GM18499 (cell line): ENCODE measurements around the gene ACOT11.

Experiments used
- ATAC-seq: cut with Tn5 transposase; IDR thresholded peaks from one replicate; pipeline ENCODE4 v1.9.1; 2021; ENCODE audit warnings: moderate number of reproducible peaks; ENCODE audit not compliant: insufficient read depth, unreplicated experiment

Gene ACOT11

GRCh38 chr1:54583871-54584270, 35.8 kb downstream of the ACOT11 start:
- no peak for ATAC-seq

DNA sequence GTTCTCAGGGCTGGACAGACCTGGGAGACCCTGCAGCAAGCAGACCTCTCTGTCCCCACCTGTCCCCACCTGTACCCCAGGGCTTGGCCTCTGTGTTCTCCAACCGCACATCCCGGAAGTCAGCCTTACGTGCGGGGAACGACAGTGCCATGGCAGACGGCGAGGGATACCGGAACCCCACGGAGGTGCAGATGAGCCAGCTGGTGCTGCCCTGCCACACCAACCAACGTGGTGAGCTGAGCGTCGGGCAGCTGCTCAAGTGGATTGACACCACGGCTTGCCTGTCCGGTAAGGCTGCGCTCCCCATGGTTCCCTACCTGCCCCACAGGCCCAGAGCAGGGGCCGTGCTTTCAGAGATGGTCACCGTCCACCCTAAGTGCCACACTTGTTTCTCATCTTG, 36.5 kb downstream of the ACOT11 start:
- no peak for ATAC-seq

- ATAC-seq = no peak
Observed at GRCh38 chr1:54585181-54586066, 37.4 kb downstream of the ACOT11 start.

DNA sequence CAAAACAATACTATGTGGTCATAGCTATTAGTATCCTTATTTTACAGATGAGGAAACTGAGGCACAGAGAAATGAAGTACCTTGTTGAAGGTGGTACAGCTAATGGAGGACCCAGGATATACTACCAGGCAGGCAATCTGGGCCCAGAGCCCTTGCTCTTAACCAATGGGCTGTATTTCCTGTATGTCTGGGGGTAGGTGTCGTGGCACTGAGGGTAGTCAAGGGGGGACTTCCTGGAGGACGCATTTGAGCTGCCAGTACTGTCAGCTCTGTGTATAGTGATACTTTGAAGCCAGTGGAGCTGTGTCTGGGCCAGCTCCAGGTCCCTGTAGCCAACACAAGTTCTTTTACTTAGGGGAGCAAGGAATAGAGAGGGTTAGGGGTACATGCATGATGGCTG, 40.3 kb downstream of the ACOT11 start:
- no peak for ATAC-seq

DNA sequence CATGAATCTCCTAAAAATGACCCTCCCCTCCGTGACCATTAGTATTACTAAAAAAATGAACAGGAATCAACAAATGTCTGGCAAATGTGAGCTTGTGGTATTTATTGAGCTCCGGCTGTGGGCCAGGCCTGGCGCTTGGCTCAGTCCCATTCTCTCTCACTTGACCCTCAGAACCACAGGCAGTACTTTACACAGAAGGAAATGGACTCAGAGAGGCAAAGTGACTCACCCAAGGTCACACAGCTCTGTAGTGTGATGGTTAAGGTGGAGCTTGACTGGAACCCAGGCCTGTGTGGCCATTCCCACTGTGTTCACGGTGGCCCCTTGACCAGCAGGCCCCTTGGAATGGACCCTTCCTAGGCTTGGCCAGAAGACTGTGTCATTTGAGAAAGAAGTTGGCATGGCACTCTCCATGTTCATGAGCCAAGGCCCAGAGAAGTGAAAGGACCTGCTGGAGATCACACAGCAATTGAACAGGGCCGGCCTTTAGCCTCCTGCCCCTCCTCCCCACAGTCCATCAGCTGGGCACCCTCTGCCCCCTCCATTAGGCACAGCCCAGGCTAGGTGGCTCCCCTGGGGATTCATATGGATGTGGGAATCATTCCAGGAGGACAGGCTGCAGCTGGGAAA, 43.2 kb downstream of the ACOT11 start:
- ATAC-seq = no peak

- ATAC-seq = no peak
Observed at GRCh38 chr1:54593571-54594160, 45.6 kb downstream of the ACOT11 start.

- ATAC-seq = no peak
Observed at GRCh38 chr1:54594463-54594862, 46.4 kb downstream of the ACOT11 start.

- no peak for ATAC-seq
Observed at GRCh38 chr1:54595956-54596498, 48.0 kb downstream of the ACOT11 start.

DNA sequence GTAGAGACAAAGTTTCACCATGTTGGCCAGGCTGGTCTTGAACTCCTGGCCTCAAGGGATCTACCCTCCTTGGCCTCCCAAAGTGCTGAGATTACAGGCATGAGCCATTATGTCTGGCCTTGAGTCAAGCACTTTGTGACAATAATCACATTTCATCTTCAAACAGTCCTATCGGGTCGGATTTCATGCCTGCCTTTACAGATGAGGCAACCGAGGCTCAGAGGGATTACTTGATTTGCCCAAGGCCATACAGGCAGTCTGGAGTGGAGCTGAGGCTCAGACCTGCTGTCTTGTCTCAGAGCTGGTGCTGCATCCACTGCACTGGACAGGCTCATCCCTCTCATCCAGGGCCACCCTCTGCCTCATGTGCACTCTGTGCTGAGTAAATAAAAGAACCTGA, 48.7 kb downstream of the ACOT11 start:
- no peak for ATAC-seq

GRCh38 chr1:54597455-54598030, 49.5 kb downstream of the ACOT11 start:
- no peak for ATAC-seq

DNA sequence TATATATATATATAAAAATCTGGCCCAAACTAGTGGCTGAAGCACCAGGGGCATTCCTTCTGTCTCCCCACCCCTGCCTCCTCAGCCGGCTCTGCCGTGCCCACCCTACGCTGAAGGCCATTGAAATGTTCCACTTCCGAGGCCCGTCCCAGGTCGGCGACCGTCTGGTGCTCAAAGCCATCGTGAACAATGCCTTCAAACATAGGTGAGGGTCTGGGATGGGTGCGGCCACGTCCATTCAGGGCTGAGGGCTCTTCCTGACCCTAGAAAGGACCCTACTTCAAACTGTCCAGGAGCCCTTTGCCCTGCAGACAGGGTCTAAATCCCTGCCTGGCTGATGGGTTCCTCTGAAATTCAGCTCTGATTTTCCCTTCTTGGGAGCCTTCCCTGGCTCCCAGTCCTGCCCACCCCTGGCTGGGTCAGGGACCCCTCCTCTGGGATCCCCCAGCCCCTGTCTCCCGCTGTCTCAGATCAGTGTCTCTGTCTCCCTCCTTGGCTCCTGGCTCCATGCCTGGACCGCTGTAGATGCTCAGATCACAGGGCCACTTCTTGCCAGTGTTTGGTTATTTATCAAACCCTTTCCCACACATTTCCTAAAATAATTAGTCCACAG, 51.3 kb downstream of the ACOT11 start:
- no peak for ATAC-seq

DNA sequence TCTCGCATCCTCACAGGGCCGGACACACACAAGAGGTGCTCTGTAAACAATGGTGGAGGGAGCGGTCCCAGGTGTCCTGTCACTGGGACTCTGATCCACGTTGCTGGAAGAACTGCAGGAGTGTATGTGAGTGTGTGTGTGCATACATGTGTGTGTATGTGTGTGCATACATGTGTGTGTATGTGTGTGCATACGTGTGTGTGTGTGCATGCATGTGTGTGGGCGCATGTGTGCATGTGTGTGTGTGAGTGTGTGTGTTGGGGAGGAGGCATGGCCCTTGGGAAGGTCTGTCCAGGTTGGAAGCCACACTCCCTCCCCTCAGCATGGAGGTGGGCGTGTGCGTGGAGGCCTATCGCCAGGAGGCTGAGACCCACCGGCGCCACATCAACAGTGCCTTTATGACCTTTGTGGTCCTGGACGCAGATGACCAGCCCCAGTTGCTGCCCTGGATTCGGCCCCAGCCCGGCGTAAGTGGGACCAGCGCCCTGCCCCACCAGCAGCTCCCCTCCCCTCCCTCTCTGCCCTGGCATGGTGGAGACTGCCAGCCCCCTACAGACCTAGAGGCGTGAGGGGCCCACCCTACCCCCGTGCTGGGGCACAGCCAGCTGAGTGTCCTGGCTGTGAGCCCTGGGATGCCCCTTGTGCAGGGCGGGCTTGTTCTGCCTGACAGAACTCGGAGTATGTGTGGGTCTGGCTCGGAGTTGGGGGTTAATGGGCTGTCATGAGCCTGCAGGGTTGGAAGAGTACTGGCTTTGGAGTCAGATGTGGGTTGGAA, 53.1 kb downstream of the ACOT11 start:
- no peak for ATAC-seq

GRCh38 chr1:54601730-54602129, 53.7 kb downstream of the ACOT11 start:
- ATAC-seq = no peak

- ATAC-seq = no peak
Observed at GRCh38 chr1:54602554-54602953, 54.5 kb downstream of the ACOT11 start.

DNA sequence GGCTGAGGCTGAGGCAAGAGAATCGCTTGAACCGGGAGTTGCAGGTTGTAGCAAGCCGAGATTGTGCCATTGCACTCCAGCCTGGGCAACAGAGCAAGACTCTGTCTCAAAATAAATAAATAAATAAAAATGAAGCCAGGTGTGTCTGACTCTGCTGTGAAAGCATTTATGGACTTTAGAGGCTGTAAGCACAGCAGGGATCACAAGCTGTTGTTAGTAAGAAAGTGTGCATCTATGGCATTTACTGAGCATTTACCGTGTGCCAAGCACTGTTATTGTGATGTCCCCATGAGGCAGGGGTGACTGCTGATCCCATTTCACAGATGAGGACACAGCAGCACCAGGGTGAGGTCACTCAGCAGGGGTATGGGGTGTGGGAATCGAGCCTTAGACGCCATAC, 55.2 kb downstream of the ACOT11 start:
- ATAC-seq = no peak

DNA sequence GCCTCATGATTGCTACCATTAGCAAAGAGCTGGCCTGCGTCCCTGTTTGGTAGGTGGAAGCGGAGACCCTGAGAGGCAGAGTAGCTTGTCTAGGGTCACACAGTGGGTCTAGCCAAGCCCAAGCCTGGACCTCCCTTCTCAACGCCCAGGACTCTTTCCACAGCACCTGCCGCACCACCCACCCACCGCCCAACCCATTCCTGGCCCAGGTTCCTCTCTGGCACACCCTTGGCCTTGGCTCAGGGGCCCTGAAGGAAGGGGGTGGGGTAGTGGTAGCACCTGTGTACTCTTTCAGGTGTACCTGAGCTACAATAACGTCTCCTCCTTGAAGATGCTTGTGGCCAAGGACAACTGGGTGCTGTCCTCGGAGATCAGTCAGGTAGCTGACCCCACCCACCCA, 56.0 kb downstream of the ACOT11 start:
- no peak for ATAC-seq

DNA sequence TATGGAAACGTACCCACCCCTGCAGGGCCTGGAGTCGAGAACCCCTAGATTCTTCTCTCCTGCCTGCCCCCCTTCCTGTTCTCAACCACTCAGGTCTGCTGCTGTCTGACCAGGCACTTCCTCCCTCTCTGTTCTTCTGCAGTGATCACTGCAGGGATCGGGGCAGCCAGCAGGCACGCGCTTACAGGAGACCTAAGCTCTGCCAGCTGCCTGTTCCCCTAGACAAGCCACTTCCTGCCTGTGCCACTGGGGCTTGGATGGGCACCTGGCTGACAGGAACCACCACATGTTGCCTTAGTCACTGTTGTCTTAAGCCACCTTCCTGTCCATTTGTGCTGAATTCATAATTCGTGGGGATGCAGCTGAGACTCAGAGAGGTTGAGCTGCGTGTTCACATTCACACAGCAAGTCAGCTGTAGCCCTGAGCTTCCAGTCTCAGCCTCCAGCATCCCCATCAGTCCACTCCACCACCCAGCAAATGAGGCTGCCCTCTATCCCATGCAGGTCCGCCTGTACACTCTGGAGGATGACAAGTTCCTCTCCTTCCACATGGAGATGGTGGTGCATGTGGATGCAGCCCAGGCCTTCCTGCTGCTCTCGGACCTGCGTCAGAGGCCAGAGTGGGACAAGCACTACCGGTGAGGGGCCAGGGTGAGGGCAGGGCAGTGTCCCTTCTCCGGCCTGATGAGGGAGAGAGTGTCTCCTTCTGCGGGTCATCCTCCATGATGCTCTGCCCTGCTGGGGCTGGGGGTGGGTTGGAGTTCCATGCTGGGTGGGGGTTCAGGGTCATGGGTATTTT, 56.7 kb downstream of the ACOT11 start:
- no peak for ATAC-seq

GRCh38 chr1:54606096-54606989, 58.3 kb downstream of the ACOT11 start:
- ATAC-seq = no peak
